SK-N-SH (cell line): ENCODE results near the gene NHS.

Experiments
- CTCF ChIP-seq: fragments of 200-600 bp; sonication (generic); IDR thresholded peaks from 2 replicates; pipeline ENCODE4 v1.6.1; 2017; ENCODE audit warnings: antibody characterized with exemption, mild to moderate bottlenecking, moderate library complexity
- EP300 ChIP-seq, 2 experiments: IDR thresholded peaks; 2 replicates each; pipeline versions ENCODE4 v1.4.0 to v1.6.1; 2012; ENCODE audit warnings: borderline replicate concordance in 1 of 2, low read depth in 1 of 2, low read length in 1 of 2
- JUND ChIP-seq: IDR thresholded peaks from 2 replicates; pipeline ENCODE4 v1.4.0; 2012
- MXI1 ChIP-seq: IDR thresholded peaks from 2 replicates; pipeline ENCODE4 v1.6.1; 2012; ENCODE audit warnings: mild to moderate bottlenecking, low read depth, low read length, improper control_type of control experiment
- RAD21 ChIP-seq: IDR thresholded peaks from 2 replicates; pipeline ENCODE4 v1.6.1; 2012; ENCODE audit warnings: mild to moderate bottlenecking, low read length

DNA sequence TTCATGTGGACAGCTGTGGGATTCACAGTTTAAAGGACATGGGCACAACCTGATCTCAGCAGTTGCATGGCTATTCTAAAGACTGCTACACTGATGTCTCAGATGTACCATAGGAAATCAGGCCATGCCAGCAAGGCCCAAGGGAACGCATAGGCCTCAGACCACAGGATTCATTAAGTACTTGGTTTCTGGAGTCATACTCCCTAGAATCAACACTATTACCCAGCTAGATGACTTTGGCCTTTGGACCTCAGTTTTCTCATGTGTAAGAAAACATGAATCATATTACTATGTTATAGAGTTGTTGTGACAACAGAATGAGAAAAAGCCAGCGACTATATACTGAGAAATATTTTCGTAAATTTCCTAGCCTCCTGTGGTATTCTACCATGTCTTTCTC, 67.9 kb downstream of the NHS start:
- TF ChIP-seq MXI1 (no peak), CTCF (no peak), RAD21 (no peak), EP300 (IDR thresholded peaks at IDR 0.05; ENCODE audit: borderline replicate concordance in 1 of 2, low read depth in 1 of 2, low read length in 1 of 2) (no peak), JUND (no peak)
